Activated naive CD8-positive, alpha-beta T cell treated with anti-CD3 and anti-CD28 coated beads, Interleukin-2, amount 10 ng/mL, durations not matched to agents 7 days and 5 days (primary cell): Measurements from ENCODE around the gene RORC. TPM values are rescaled to one million over a fixed set of nuclear protein-coding genes. Genes with fewer than 3 reads are reported as not detected.
"Not testable (repeated sequence)": the region's sequence is repeated elsewhere in the genome, so short reads cannot be mapped to it uniquely, and the experiment has no call there.

Source experiments
- ATAC-seq: fragments of 150-1000 bp; cut with Tn5 transposase; one replicate; pipeline ENCODE4 v1.10.0; 2021; ENCODE audit warnings: low read depth, moderate library complexity
- POLR2A ChIA-PET: fragments of 350-600 bp; sonication (Branson Sonifier 250); formaldehyde crosslinking; loops from one replicate; lab custom pipeline; 2021; ENCODE audit warnings: antibody characterized with exemption; lab: Charles Lee
- DNase-seq: peaks from one replicate; pipeline ENCODE4 v3.0.0; 2021
- H3K27ac Mint-ChIP-seq: one replicate; pipeline ENCODE4 v1.8.0; 2022; ENCODE audit warnings: mild to moderate bottlenecking, mixed read lengths
- H3K27me3 Mint-ChIP-seq: one replicate; pipeline ENCODE4 v1.8.0; 2022; ENCODE audit warnings: mild to moderate bottlenecking, moderate library complexity, mixed read lengths
- H3K36me3 Mint-ChIP-seq: one replicate; pipeline ENCODE4 v1.8.0; 2021; ENCODE audit warnings: mild to moderate bottlenecking, mixed read lengths
- H3K4me1 Mint-ChIP-seq: one replicate; pipeline ENCODE4 v1.8.0; 2021; ENCODE audit warnings: mixed read lengths
- H3K4me3 Mint-ChIP-seq: one replicate; pipeline ENCODE4 v1.8.0; 2022; ENCODE audit warnings: mild to moderate bottlenecking, moderate library complexity, mixed read lengths
- H3K9me3 Mint-ChIP-seq: one replicate; pipeline ENCODE4 v1.8.0; 2021; ENCODE audit warnings: mixed read lengths
- total RNA-seq, 2 experiments: library from RNA; stranded (reverse); gene quantifications; one replicate each; pipeline ENCODE4 v1.2.3, GENCODE V29; 2021

The RORC gene
- total RNA-seq, 2 experiments from 2014 or later: 1.2 to 1.4 TPM

DNA sequence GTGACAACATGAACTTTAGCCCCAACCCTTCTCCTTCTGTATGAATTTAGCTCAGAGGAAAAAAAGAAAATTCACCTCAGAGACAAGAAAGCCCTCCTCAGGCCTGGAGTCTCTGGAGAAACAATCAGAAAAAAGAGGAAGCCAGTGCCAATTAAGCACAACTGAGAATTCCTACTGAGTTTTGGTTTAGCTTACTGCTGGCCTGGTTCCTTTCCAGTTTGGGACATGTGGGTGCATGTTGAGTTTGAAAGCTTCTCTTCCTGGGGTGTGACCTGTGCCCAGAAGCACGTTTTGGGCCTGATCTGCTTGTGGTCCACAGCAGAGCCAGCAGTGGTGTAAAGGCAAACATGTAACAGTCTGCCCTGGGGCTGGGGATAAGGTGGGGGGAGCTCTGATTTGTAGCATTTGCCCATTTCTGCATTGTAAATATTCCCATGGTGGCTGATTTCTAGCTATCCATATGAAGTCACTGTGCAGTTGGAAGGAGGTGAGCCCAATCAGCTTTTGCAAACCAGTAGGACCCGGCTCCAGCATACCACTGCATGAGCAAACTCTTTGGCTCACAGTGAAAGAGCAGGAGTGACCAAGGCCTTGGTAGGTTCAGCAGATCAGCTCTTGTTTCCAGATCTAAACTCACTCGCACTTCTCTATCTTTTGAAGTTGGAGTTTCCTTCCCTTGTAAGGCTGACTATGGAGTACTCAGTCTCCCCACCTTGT lies 26.6 kb upstream of the RORC start:
- Mint-ChIP-seq H3K4me3 (no peak overlapping the region), H3K9me3 (no peaks in the 10 kb centered on the region), H3K4me1 (peaks cover 1% of the 10 kb centered on the region), H3K27ac (no peak overlapping the region), H3K27me3 (peaks cover under 1% of the 10 kb centered on the region), H3K36me3 (no peaks in the 10 kb centered on the region)
- POLR2A ChIA-PET: no interaction called here
- DNase-seq: no peak
- ATAC-seq: no peak

- no peak overlapping the region for H3K27ac Mint-ChIP-seq
- POLR2A ChIA-PET: no interaction called here
Measured at GRCh38 chr1:151855933-151856332, 24.3 kb upstream of the RORC start.

DNA sequence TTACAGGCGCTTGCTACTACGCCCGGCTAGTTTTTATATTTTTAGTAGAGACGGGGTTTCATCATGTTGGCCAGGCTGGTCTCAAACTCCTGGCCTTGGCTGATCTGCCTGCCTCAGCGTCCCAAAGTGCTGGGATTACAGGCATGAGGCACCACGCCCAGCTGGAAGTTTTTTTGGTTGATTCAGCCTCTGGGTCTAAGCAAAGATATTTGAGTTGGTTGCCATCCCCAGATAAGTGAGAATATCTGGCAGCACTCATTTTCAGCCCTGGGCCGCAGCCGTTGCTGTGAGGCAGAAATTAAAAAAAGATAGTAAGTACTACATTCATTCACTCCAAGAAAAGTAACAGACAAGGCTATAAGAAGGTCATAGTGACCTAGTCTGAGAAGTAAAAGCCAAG lies 23.9 kb upstream of the RORC start:
- H3K36me3 Mint-ChIP-seq, H3K9me3 Mint-ChIP-seq, ATAC-seq, H3K4me3 Mint-ChIP-seq, DNase-seq, H3K27ac Mint-ChIP-seq, POLR2A ChIA-PET, H3K27me3 Mint-ChIP-seq, H3K4me1 Mint-ChIP-seq: not testable (repeated sequence)

More at GRCh38 chr1:151855933-151856332, 24.3 kb upstream of the RORC start:
- Mint-ChIP-seq H3K4me3 (no peak overlapping the region), H3K27me3 (peaks cover 6% of the 10 kb centered on the region), H3K4me1 (peaks cover 1% of the 10 kb centered on the region), H3K36me3 (no peaks in the 10 kb centered on the region), H3K9me3 (no peaks in the 10 kb centered on the region)
- no peak for DNase-seq
- no peak for ATAC-seq

DNA sequence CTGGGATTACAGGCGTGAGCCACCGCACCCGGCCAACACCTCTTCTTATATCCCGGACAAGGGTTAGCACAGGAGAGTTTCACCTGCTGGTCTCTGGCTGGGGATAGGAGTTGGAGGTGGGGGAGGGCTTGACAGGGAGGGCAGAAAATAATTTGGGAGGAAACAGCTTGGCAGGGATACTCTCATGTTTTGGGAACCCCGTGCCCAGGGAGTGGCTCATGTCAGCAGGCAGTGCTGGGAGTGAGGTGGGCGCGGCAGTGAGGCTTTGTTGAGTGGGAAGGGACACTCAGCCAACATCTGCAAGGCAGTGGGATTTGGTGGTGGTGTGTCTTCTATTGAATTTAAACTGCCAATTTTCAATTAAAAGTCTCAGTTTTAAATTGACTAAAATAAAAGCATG lies 23.1 kb upstream of the RORC start:
- POLR2A ChIA-PET: no interaction called here
- ATAC-seq (no peak), DNase-seq (no peak)
- Mint-ChIP-seq H3K27me3 (peaks cover 6% of the 10 kb centered on the region), H3K36me3 (no peaks in the 10 kb centered on the region), H3K4me1 (peaks cover 1% of the 10 kb centered on the region), H3K9me3 (no peaks in the 10 kb centered on the region), H3K4me3 (no peak overlapping the region), H3K27ac (no peak overlapping the region)

GRCh38 chr1:151853411-151853943 lies 21.9 kb upstream of the RORC start, which contains the start of gene THEM5:
Gene THEM5 (minus strand): TSS chr1:151853712. CDS start chr1:151853565, 147 bp downstream.
- POLR2A ChIA-PET: no interaction called here
- H3K36me3 Mint-ChIP-seq: no peaks in the 10 kb centered on the region

GRCh38 chr1:151852733-151853132 lies 21.1 kb upstream of the RORC start:
- ATAC-seq: no peak
- H3K36me3 Mint-ChIP-seq: no peaks in the 10 kb centered on the region
- no peak overlapping the region for H3K4me3 Mint-ChIP-seq
- DNase-seq: no peak
- no peaks in the 10 kb centered on the region for H3K9me3 Mint-ChIP-seq
- peaks cover 6% of the 10 kb centered on the region for H3K27me3 Mint-ChIP-seq
- H3K27ac Mint-ChIP-seq: no peak overlapping the region
- POLR2A ChIA-PET: no interaction called here
- H3K4me1 Mint-ChIP-seq: peaks cover 1% of the 10 kb centered on the region

More at GRCh38 chr1:151853411-151853943, 21.9 kb upstream of the RORC start, which contains the start of gene THEM5:
- no peaks in the 10 kb centered on the region for H3K9me3 Mint-ChIP-seq
- H3K27ac Mint-ChIP-seq: no peak within 1 kb of the TSS
- peaks cover 1% of the 10 kb centered on the region for H3K4me1 Mint-ChIP-seq
- no peak for DNase-seq
- peaks cover 6% of the 10 kb centered on the region for H3K27me3 Mint-ChIP-seq
- no peak within 1 kb of the TSS for H3K4me3 Mint-ChIP-seq
- no peak for ATAC-seq

DNA sequence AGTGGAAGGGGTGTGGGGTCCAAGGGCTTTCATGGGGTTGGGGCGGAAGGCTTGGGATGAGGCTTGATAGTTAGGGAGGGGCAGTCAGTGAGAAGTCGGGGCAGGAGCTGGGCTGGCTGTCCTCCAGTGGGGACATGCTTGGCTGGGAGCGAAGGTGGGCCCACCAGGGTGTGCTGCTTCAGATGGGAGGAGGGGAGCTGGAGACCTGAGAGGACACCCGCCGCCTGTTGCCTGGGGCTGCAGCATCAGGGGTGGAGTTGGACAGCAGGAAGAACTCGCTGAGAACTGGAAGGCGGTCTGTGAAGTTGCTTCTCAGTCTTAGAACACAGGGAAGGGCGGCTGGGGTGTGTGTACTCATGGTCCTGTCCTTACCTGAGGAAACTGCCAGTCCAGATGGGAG lies 20.3 kb upstream of the RORC start:
- POLR2A ChIA-PET: no interaction called here

DNA sequence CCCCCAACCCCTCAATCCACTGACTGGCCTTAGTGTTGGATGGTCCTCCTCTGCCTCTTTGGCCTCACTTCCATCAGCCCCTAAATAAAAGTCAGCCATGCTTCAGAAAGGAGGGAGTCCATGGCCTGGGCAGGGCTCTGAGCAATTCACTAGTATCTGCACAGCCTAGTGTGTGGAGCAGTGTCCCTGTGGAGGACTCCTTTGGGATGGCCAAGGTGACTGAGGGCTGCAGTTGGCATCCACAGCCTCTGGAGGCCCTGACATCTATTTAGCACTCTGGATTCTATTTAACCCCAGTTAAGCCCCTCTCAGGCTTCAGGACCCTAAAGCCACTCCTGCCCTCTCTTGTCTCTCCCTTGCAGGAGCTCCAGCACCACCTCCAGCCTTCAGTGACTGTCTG lies 18.3 kb upstream of the RORC start:
- DNase-seq: no peak
- Mint-ChIP-seq H3K36me3 (no peaks in the 10 kb centered on the region), H3K27ac (no peak overlapping the region), H3K9me3 (no peaks in the 10 kb centered on the region), H3K4me3 (no peak overlapping the region), H3K4me1 (peaks cover 2% of the 10 kb centered on the region), H3K27me3 (peaks cover 6% of the 10 kb centered on the region)
- ATAC-seq: no peak
- POLR2A ChIA-PET: no interaction called here

More for the DNA sequence above, 20.3 kb upstream of the RORC start:
- ATAC-seq (no peak), DNase-seq (no peak)
- Mint-ChIP-seq H3K4me3 (no peak overlapping the region), H3K27me3 (peaks cover 6% of the 10 kb centered on the region), H3K36me3 (no peaks in the 10 kb centered on the region), H3K9me3 (no peaks in the 10 kb centered on the region), H3K27ac (peak overlapping the region; percentile 12), H3K4me1 (no peaks in the 10 kb centered on the region)

DNA sequence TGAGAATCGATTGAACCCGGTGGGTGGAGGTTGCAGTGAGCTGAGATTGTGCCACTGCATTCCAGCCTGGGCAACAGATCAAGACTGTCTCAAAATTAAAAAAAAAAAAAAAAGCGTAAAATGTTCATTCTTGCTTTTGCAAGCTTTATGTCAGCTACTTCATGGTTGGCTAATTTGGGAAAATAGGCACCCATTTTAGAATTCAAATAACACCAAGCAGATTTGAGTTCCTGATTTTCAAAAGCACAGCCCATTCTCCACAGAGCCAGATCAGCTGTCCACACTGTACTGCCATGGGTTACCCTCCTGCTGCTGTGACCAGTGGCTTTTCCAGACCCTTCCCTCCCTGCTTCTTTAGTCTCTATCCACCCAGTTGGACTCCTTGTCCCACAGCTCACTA lies 17.5 kb upstream of the RORC start:
- no peak for ATAC-seq
- POLR2A ChIA-PET: no interaction called here
- no peak overlapping the region for H3K4me3 Mint-ChIP-seq

DNA sequence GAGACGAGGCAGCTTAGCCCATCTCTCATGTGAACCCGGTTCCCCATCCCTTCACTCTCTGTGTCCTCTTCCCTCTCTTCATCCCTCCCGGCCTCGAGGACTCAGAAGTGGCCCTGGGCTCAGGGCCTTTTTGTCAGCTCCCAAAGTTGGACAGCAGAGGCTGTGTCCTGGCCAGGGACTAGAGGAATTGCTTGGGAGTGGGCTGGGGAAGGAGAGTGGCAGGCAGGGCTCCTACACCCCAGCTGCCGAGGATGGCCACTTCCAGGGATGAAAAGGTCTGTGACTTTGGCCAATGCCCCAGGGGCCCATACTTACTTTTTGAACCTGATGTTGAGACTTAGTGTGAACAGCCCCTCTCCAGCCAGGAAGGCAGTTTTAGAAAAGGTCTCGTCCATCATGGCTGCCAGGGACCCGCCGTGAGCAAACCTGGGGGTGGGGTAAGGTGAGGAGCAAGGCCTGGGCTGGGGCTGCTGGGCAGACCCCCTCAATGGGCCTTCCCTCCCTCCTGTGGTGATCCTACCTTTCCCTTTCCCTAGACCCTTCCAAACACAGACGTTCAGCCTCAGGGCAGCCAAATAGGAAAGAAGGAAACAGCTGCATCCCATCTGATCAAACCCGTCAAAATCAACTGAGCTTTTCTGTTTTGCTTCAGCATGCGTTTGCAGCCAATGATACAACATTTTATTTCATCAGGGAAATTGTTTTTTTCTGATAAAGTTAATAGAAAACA lies 16.4 kb upstream of the RORC start:
- no peak for DNase-seq
- no peaks in the 10 kb centered on the region for H3K36me3 Mint-ChIP-seq
- H3K27me3 Mint-ChIP-seq: peaks cover 8% of the 10 kb centered on the region
- POLR2A ChIA-PET: no interaction called here
- peaks cover 2% of the 10 kb centered on the region for H3K4me1 Mint-ChIP-seq
- H3K9me3 Mint-ChIP-seq: no peaks in the 10 kb centered on the region
- no peak overlapping the region for H3K4me3 Mint-ChIP-seq
- ATAC-seq: no peak
- H3K27ac Mint-ChIP-seq: no peak overlapping the region

More for the DNA sequence above, 17.5 kb upstream of the RORC start:
- H3K27me3 Mint-ChIP-seq: peaks cover 8% of the 10 kb centered on the region
- no peaks in the 10 kb centered on the region for H3K9me3 Mint-ChIP-seq
- no peak for DNase-seq
- H3K4me1 Mint-ChIP-seq: peaks cover 2% of the 10 kb centered on the region
- no peaks in the 10 kb centered on the region for H3K36me3 Mint-ChIP-seq
- no peak overlapping the region for H3K27ac Mint-ChIP-seq

DNA sequence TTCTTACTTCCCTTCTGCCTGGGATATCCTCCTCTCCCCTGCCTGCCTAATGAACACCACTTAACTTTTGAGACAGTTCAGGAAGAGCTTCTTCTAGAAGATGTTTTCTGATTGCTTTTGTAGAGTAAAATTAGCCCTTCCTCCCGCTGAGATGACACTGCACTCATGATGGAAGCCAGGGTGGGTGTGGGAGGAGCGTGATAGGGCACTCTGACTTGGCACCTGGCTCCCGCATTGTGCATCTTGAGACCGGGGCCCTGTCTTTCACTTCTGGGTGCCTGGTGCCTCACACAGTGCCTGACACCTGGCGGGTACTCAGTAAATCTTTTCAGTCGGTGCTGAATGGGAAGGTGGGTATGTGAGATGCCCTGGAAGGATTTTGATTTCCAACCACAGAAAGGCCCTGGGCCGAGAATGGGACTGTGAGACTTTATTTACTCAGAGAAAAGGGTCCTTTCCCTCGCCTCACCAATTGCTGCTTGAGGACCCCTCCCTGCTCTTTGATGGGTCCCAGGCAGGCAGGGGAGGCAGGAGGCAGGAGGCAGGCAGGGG lies 15.2 kb upstream of the RORC start:
- H3K4me3 Mint-ChIP-seq: no peak overlapping the region
- POLR2A ChIA-PET: no interaction called here

GRCh38 chr1:151846062-151846568 lies 14.5 kb upstream of the RORC start:
- Mint-ChIP-seq H3K27ac (no peak overlapping the region), H3K27me3 (peaks cover 2% of the 10 kb centered on the region), H3K4me3 (no peak overlapping the region), H3K9me3 (no peaks in the 10 kb centered on the region), H3K4me1 (peaks cover 3% of the 10 kb centered on the region), H3K36me3 (no peaks in the 10 kb centered on the region)
- ATAC-seq (no peak), DNase-seq (no peak)
- POLR2A ChIA-PET: no interaction called here

More for the DNA sequence above, 15.2 kb upstream of the RORC start:
- ATAC-seq: no peak
- Mint-ChIP-seq H3K27me3 (peaks cover 5% of the 10 kb centered on the region), H3K4me1 (peaks cover 2% of the 10 kb centered on the region), H3K27ac (no peak overlapping the region), H3K36me3 (no peaks in the 10 kb centered on the region), H3K9me3 (no peaks in the 10 kb centered on the region)
- no peak for DNase-seq

DNA sequence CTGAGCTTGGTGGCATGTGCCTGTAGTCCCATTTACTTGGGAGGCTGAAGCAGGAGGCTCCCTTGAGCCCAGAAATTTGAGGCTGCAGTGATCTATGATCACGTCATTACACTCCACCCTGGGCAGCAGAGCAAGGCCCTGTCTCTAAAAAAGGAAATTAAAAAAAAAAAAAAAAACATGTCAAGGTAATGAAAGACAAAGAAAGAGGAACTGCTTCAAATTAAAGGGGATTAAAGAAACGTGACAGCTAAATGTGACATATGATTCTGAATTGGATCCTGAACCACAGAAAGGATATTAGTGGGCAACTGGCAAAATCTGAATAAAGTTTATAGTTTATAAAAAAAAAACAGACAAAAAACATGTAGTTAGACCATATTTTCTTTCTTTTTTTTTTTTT lies 11.8 kb upstream of the RORC start:
- no peak overlapping the region for H3K4me3 Mint-ChIP-seq
- ATAC-seq (no peak), DNase-seq (no peak)
- POLR2A ChIA-PET: no interaction called here
- H3K27me3 Mint-ChIP-seq: peaks cover 5% of the 10 kb centered on the region
- no peak overlapping the region for H3K27ac Mint-ChIP-seq
- no peaks in the 10 kb centered on the region for H3K9me3 Mint-ChIP-seq
- H3K4me1 Mint-ChIP-seq: peaks cover 16% of the 10 kb centered on the region
- no peaks in the 10 kb centered on the region for H3K36me3 Mint-ChIP-seq
